ENCODE data around the gene KANSL1L.

KANSL1L gene

DNA sequence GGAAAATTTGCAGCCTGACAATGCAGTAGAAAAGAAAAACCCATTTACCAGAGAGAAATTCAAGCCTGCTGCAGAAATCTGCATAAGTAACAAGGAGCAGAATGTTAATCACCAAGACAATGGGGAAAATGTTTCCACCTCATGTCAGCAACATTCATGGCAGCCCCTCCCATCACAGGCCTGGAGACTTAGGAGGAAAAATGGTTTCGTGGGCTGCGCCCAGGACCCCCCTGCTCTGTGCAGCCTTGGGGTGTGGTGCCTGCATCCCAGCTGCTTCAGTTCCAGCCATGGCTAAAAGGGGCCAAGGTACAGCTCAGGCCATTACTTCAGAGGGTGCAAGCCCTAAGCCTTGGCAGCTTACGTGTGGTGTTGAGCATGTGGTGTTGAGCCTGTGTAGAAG, 115.4 kb downstream of the KANSL1L start:
- no peak for DNase-seq

DNA sequence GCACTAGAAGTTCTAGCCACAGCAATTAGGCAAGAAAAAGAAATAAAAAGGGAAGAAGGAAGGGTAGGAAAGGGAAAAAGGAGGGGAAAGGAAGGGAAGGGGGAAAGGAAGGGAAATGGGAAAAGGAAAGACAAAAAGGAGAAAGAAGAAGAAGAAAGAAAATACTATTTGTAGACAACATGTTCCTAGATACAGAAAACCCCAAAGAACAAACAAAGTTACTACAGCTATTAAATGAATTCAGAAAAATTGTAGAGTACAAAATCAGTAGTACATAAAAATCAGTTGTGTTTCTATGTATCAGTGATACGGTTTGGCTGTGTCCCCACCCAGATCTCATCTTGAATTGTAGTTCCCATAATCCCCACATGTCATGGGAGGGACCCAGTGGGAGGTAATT, 116.5 kb downstream of the KANSL1L start:
- DNase-seq: no peak

DNA sequence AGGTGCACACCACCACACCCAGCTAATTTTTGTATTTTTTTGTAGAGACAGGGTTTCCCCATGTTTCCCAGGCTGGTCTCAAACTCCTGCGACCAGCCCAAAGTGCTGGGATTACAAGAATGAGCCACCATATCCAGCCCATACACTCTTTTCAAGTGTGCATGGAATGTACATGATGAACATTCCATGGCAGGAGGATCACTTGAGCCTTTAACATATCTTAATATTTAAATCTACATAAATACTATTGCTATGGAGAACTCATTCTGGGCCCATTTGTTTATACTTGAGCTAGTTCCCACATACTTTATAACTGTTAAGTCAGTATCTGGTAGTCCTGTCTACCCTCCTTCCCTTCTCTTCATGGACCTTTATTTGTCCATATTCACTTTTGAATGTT, 120.3 kb downstream of the KANSL1L start:
- DNase-seq: no peak

DNA sequence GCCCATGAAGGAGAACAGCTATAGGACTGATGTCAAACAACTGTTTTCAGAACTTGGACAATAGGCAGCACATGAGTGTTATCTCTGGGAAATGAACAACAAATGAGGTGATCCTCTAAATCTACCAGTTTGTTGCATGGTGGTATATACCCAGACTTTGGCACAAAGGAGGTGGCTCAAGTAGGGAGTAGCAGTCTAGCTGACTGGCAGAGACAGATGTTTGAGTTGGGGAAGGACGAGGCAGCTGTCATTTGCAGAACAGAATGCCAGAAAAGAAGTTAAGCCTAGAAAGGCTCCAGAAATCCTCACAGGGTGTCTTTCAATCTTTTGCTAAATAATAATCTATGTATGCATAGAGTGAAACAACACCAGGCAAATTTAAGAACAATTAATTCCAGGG, 121.4 kb downstream of the KANSL1L start:
- DNase-seq: no peak

GRCh38 chr2:210046851-210047500, 124.2 kb downstream of the KANSL1L start:
- no peak for DNase-seq

GRCh38 chr2:210038078-210038477, 133.1 kb downstream of the KANSL1L start:
- no peak for DNase-seq

DNA sequence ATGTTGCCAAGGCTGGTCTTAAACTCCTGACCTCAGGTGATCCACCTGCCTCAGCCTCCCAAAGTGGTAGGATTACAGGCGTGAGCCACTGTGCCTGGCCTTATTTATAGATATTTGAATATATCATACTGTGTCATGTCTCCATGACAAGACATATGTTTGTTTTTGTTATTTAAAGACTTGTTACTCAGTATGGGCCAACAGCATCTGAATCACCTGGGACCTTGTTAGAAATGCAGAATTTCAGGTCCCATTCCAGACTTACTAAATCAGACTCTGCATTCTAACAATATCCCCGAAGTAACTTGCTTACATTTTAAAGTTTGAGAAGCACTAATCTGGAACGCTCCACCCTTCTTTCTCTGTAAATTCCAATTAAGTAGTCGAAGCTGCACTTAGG, 135.5 kb downstream of the KANSL1L start:
- DNase-seq: no peak

GRCh38 chr2:210034087-210034683, 137.0 kb downstream of the KANSL1L start:
- DNase-seq: no peak

GRCh38 chr2:210028178-210028577, 143.0 kb downstream of the KANSL1L start:
- no peak for DNase-seq

DNA sequence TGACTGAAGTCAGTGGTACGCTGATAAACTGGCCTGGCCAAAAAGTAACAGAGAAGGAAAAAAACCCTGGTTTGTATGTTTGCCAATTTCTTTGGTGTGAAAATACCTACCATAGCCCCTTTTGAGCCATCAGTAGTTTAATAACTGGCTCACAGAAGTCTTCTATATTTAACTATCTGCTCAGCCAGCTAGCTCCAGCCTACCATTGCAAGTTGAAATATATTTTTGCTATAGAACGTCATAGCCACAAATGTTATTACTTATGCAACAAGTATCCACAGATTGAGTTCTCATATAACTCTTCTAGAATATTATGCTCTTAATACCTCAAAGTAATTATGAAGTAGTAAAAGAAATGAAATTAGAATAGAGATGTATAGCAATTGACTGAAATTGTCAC, 143.6 kb downstream of the KANSL1L start:
- no peak for DNase-seq

- no peak for DNase-seq
Observed at GRCh38 chr2:210022824-210023223, 148.4 kb downstream of the KANSL1L start.

GRCh38 chr2:210020138-210020537, 151.1 kb downstream of the KANSL1L start:
- no peak for DNase-seq

DNA sequence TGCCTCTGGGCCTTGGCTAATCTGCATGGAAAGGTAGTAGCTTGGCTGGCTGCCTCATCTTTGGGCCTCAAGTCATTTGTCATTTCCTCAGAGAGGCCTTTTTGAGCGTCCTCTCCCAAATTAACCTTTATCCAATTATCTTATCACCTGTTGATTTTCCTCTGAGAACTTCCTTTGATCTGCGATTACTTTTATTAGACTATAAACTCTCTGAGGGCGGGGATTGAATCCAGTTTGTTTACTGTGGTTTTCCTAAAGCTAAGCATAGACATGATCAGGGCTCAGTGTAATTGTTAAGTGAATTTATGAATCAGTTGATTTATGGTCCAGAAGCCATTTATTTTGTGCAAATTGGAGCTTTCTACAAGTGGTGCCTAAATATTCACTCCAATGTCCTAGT, 161.3 kb downstream of the KANSL1L start:
- DNase-seq: no peak

- no peak for DNase-seq
Observed at GRCh38 chr2:210009126-210009525, 162.1 kb downstream of the KANSL1L start.

GRCh38 chr2:210007895-210008294, 163.3 kb downstream of the KANSL1L start:
- no peak for DNase-seq

GRCh38 chr2:210004881-210005280, 166.3 kb downstream of the KANSL1L start:
- no peak for DNase-seq

DNA sequence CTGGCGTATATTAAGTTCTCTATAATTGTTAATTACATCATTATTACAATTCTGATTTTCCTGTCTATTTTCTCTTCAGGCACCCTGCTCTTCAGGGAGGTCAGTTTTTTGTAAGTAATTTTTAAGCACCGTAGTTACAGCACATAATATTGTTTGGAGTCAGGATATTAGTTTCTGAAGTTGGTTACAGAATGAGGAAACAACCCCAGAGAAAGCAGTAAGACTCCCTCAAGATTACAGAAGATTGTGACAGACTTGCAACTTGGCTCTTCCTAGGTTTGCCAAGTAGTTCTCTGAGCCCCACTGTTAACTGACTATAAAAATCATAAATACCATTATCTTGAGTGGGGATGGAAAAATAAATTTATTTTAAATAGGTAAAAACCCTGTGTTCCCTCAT, 167.8 kb downstream of the KANSL1L start:
- DNase-seq: no peak

GRCh38 chr2:210002158-210003157, 168.8 kb downstream of the KANSL1L start, which contains the start of gene RPE:
RPE (plus strand) TSS chr2:210002638; CDS start chr2:210002662, 24 bp downstream.
- peak; percentile 99 for DNase-seq

DNA sequence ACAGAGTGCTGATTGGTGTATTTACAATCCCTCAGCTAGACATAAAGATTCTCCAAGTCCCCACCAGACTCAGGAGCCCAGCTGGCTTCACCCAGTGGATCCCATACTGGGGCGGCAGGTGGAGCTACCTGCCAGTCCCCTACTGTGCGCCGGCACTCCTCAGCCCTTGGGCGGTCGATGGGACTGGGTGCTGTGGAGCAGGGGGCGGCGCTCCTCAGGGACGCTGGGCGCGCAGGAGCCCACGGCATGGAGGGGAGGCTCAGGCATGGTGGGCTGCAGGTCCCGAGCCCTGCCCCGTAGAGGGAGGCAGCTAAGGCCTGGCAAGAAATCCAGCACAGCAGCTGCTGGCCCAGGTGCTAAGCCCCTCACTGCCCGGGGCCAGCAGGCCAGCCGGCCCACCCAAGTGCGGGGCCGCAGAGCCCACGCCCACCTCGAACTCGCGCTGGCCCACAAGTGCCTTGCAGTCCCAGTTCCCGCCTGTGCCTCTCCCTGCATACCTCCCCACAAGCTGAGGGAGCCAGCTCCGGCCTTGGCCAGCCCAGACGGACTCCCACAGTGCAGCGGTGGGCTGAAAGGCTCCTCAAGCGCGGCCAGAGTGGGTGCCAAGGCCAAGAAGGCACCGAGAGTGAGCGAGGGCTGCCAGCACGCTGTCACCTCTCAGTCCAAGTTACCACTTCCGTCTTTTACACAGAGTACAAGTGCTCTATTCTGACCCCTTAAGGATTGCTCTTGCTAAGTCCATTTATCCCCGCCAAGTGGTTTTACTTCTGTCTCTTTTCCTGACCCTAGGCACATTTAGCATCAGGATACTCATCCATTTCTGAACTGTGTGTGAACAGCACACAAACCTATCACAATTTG, 170.5 kb downstream of the KANSL1L start:
- DNase-seq: no peak

- no peak for DNase-seq
Observed at GRCh38 chr2:209998596-209998995, 172.6 kb downstream of the KANSL1L start.

DNA sequence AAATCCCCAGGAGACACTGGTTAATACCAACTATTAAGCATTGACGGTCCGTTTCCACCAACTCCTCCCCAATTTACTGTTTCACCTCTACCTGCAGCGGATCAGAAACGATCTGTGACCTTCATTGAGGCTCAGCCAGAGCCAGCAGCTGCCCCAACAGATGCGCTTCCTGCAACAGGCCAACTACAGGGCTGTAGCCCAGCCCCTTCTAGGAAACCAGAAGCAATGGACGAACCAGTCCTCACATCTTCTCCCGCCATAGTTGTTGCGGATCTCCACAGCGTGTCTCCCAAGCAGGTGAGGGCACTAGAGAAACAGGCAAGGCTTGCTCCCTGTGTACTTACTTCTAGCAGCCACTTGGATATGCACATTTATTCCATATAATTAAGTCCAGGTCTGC, 177.2 kb downstream of the KANSL1L start:
- DNase-seq: no peak

DNA sequence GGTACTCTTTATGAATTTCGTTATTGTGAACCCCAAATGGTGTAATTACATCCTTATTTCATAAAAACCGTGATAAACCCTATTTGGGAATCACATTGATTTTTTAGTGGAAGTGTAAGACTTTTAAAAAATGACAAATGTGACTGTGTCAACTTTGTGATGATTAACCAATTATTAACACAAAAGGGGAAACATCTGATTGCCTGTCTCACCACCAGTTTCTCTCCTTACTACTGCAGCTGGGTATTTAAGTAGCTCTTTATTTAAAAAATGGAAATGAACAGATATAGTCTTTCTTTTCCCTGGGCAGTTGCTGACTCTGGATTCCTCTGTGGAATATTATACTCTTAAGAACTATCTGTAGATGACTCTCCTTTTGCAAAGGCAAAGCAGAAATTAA, 180.4 kb downstream of the KANSL1L start:
- DNase-seq: no peak

- no peak for DNase-seq
Observed at GRCh38 chr2:209988010-209988409, 183.2 kb downstream of the KANSL1L start.

All from activated CD8-positive, alpha-beta memory T cell treated with anti-CD3 and anti-CD28 coated beads for 24 hours (primary cell).